AG04450 (cell line): ENCODE data around the gene SLC25A42. TPM values are rescaled to one million over a fixed set of nuclear protein-coding genes. Genes with fewer than 3 reads are reported as not detected.

Experiments used
- CTCF ChIA-PET: fragments of 300-600, 350-600 bp; formaldehyde crosslinking; extraction: SDS; loops from one replicate; lab custom pipeline; 2022; ENCODE audit warnings: antibody characterized with exemption, inconsistent platforms; lab: Charles Lee
- POLR2A ChIA-PET: fragments of 350-600 bp; formaldehyde crosslinking; extraction: SDS; loops from one replicate; lab custom pipeline; 2021; ENCODE audit warnings: antibody characterized with exemption, inconsistent platforms; lab: Yijun Ruan, JAX
- DNase-seq: peaks from one replicate; pipeline ENCODE4 v3.0.0-alpha.2; 2011; ENCODE audit warnings: low read depth, low spot score
- H3K27ac ChIP-seq: one replicate; pipeline ENCODE4 v1.5.1; 2012; ENCODE audit warnings: low read depth, low read length, control low read depth
- H3K27me3 ChIP-seq: one replicate; pipeline ENCODE4 v1.6.0; 2012; ENCODE audit warnings: low read length; ENCODE audit not compliant: control insufficient read depth, insufficient read depth
- H3K4me3 ChIP-seq: 2 replicates; pipeline ENCODE4 v1.5.1; 2011; ENCODE audit warnings: mild to moderate bottlenecking, low read depth, low read length, control low read depth
- H3K9me3 ChIP-seq: 2 replicates; pipeline ENCODE4 v1.5.1; 2012; ENCODE audit warnings: low read length; ENCODE audit not compliant: control insufficient read depth, insufficient read depth
- CTCF ChIP-seq: IDR thresholded peaks from 2 replicates; pipeline ENCODE4 v1.5.1; 2011; ENCODE audit warnings: low read depth, low read length, control low read depth, inconsistent platforms
- polyA plus RNA-seq: library from polyadenylated mRNA; depleted of rRNA; stranded (reverse); fragments of >200 nt; gene quantifications from 2 replicates; pipeline ENCODE4 v1.2.3, GENCODE V29; 2011

The SLC25A42 gene
- polyA plus RNA-seq, 1 experiment = 3.7 TPM

- no peaks in the 10 kb centered on the region; the same call in 1 of the 2 replicates for H3K9me3 ChIP-seq
- no peak overlapping the region for H3K27ac ChIP-seq
- no peaks in the 10 kb centered on the region for H3K27me3 ChIP-seq
- ChIA-PET CTCF (interaction anchor here (0.6 to 0.8 kb wide), 2 partner anchors 31 to 83 kb away, joined by 3 read pairs; no protein-coding TSS in a partner anchor), POLR2A (no interaction called here)
- DNase-seq = no peak
- TF ChIP-seq CTCF = no peak
- no peak overlapping the region for H3K4me3 ChIP-seq
Observed at GRCh38 chr19:19107654-19108053, 43.9 kb downstream of the SLC25A42 start.

- Histone ChIP-seq H3K27me3 (no peaks in the 10 kb centered on the region), H3K27ac (peak overlapping the region; percentile 39), H3K9me3 (no peaks in the 10 kb centered on the region), H3K4me3 (no peak overlapping the region)
- ChIA-PET POLR2A (interaction anchor here (0.5 kb wide), 1 partner anchor 13 kb away, joined by 5 read pairs; no protein-coding TSS in a partner anchor), CTCF (no interaction called here)
- TF ChIP-seq CTCF = no peak
- DNase-seq = peak; percentile 7
Observed at GRCh38 chr19:19109601-19110000, 45.8 kb downstream of the SLC25A42 start.

GRCh38 chr19:19110410-19111135 is 46.8 kb downstream of the SLC25A42 start:
- no peaks in the 10 kb centered on the region for H3K9me3 ChIP-seq
- no peak for DNase-seq
- H3K4me3 ChIP-seq = no peak overlapping the region
- H3K27me3 ChIP-seq = no peaks in the 10 kb centered on the region
- peak; percentile 38 for TF ChIP-seq CTCF
- ChIA-PET POLR2A (no interaction called here), CTCF (no interaction called here)
- no peak overlapping the region for H3K27ac ChIP-seq

GRCh38 chr19:19111136-19111835 is 47.5 kb downstream of the SLC25A42 start:
- no peaks in the 10 kb centered on the region for H3K27me3 ChIP-seq
- CTCF ChIA-PET = no interaction called here
- POLR2A ChIA-PET = no interaction called here
- no peaks in the 10 kb centered on the region for H3K9me3 ChIP-seq
- H3K4me3 ChIP-seq = no peak overlapping the region
- DNase-seq = no peak
- no peak overlapping the region for H3K27ac ChIP-seq
- no peak for TF ChIP-seq CTCF
